ENCODE results near the gene THNSL1. TPM values are rescaled to one million over a fixed set of nuclear protein-coding genes. Genes with fewer than 3 reads are reported as not detected.

The THNSL1 gene
- total RNA-seq, 2 donors from 2014 or later, result 1.1 to 2.1 TPM

DNA sequence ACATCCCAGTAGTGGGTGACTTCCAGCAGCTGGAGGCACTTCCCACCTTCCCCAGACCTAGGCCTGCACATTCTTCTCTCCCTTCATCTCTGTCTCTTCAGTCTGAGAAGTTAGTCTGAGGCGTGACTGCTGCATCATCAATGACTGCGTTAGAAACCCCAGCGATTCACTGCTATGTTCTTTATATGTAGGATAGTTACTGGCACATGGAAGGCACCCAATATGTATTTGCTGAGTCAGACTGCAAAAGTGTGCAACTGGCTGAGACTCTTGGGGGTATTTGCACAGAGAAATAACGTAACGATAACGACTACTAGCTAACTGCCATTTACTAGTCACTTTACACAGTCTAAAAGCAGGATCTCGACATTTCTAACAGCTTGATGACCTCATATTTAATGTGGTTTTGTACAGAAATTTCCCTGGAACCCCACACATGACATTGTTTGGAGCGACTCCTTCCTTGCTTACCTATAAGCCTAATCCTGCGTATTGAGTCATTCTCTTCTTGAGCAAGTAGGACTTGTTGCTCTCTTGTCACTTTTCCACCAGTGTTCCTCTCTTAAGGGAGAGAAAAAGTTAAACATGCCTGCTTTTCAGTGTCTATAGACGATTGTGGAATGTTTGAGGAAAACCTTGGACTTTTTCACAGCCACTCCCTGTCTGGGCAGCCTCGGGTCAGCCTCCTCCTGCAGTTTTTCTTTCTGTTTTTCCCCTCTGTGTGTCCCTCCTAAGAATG, 45.5 kb downstream of the THNSL1 start:
- TF ChIP-seq, protein P1, sequence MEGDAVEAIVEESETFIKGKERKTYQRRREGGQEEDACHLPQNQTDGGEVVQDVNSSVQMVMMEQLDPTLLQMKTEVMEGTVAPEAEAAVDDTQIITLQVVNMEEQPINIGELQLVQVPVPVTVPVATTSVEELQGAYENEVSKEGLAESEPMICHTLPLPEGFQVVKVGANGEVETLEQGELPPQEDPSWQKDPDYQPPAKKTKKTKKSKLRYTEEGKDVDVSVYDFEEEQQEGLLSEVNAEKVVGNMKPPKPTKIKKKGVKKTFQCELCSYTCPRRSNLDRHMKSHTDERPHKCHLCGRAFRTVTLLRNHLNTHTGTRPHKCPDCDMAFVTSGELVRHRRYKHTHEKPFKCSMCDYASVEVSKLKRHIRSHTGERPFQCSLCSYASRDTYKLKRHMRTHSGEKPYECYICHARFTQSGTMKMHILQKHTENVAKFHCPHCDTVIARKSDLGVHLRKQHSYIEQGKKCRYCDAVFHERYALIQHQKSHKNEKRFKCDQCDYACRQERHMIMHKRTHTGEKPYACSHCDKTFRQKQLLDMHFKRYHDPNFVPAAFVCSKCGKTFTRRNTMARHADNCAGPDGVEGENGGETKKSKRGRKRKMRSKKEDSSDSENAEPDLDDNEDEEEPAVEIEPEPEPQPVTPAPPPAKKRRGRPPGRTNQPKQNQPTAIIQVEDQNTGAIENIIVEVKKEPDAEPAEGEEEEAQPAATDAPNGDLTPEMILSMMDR (IDR thresholded peaks at IDR 0.05), result no peak
- H3K27ac ChIP-seq, result peak overlapping the region; percentile 5 to 56
- no peak for DNase-seq (ENCODE audit: low spot score)

DNA sequence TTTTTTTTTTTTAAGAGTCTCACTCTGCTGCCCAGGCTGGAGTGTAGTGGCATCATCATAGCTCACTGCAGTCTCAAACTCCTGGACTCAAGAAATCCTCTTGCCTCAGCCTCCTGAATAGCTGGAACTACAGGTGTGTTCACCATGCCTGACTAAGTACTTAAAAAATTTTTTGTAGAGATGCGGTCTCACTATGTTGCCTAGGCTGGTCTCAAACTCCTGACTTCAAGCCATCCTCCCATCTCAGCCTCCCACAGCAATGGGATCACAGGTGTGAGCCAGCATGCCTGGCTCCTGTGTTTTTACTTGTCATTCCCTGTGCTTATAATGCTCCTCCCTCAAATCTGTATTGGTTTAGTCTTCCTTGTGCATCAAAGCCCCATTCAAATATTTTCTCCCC, 46.7 kb downstream of the THNSL1 start:
- DNase-seq (ENCODE audit: low spot score), result no peak

More for the DNA sequence above, 45.5 kb downstream of the THNSL1 start:
- no peaks in the 10 kb centered on the region for H3K27me3 ChIP-seq
- peaks cover 0 to 8% of the 10 kb centered on the region in 2 donors for H3K4me1 ChIP-seq
- no peaks in the 10 kb centered on the region for H3K36me3 ChIP-seq
- H3K4me3 ChIP-seq, result no peak overlapping the region
- no peaks in the 10 kb centered on the region for H3K9me3 ChIP-seq

DNA sequence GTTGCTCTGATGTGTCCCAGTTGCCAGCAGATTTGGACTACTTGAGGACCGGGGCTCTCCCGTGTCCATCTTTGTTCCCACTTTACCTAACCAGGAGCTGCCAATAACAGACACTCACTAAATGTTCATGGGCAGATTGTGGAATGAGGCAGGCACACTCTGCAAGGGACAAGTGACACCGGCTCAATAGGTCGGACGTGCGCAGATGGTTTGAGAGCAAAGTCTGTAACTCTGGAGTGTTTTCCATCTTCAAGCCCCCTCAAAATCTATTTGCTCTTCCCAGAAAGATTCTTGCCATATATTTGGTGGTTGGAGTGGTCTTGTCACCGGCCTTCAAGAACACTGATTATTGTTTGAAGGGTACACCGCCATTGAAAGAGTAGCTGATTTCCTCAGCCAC, 47.2 kb downstream of the THNSL1 start:
- H3K9me3 ChIP-seq, result no peaks in the 10 kb centered on the region
- no peaks in the 10 kb centered on the region for H3K27me3 ChIP-seq

More for the DNA sequence above, 46.7 kb downstream of the THNSL1 start:
- Histone ChIP-seq H3K4me3 (no peak overlapping the region), H3K36me3 (no peaks in the 10 kb centered on the region), H3K27ac (no peak overlapping the region), H3K9me3 (no peaks in the 10 kb centered on the region), H3K4me1 (peaks cover 0 to 8% of the 10 kb centered on the region in 2 donors), H3K27me3 (no peaks in the 10 kb centered on the region)
- TF ChIP-seq, protein P1 (IDR thresholded peaks at IDR 0.05), result no peak

DNA sequence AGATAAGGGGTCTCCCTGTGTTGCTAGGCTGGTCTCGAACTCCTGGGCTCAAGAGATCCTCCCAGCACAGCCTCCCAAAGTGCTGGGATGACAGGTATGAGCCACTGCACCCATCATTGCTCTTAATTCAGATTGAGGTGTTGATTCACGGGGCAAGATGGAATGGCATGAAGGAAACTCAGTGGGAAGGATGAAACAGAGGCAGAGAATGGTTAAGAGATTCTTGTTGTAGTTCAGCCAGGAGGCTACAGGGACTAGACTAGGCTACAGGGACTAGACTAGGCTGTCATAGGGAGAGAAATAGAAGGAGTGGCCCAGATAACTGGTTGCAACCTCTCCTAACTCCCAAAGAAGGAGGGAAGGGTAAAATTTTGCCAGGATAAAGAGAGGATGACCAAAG, 48.0 kb downstream of the THNSL1 start:
- DNase-seq (ENCODE audit: low spot score), result no peak
- TF ChIP-seq, protein P1 (IDR thresholded peaks at IDR 0.05), result no peak
- H3K27ac ChIP-seq, result no peak overlapping the region
- no peaks in the 10 kb centered on the region for H3K9me3 ChIP-seq
- no peak overlapping the region for H3K4me3 ChIP-seq
- no peaks in the 10 kb centered on the region for H3K36me3 ChIP-seq
- peaks cover 0 to 8% of the 10 kb centered on the region in 2 donors for H3K4me1 ChIP-seq
- no peaks in the 10 kb centered on the region for H3K27me3 ChIP-seq

More for the DNA sequence above, 47.2 kb downstream of the THNSL1 start:
- no peak overlapping the region for H3K4me3 ChIP-seq
- no peak for DNase-seq (ENCODE audit: low spot score)
- TF ChIP-seq, protein P1 (IDR thresholded peaks at IDR 0.05), result no peak
- H3K4me1 ChIP-seq, result peaks cover 0 to 8% of the 10 kb centered on the region in 2 donors
- H3K36me3 ChIP-seq, result no peaks in the 10 kb centered on the region
- H3K27ac ChIP-seq, result no peak overlapping the region

DNA sequence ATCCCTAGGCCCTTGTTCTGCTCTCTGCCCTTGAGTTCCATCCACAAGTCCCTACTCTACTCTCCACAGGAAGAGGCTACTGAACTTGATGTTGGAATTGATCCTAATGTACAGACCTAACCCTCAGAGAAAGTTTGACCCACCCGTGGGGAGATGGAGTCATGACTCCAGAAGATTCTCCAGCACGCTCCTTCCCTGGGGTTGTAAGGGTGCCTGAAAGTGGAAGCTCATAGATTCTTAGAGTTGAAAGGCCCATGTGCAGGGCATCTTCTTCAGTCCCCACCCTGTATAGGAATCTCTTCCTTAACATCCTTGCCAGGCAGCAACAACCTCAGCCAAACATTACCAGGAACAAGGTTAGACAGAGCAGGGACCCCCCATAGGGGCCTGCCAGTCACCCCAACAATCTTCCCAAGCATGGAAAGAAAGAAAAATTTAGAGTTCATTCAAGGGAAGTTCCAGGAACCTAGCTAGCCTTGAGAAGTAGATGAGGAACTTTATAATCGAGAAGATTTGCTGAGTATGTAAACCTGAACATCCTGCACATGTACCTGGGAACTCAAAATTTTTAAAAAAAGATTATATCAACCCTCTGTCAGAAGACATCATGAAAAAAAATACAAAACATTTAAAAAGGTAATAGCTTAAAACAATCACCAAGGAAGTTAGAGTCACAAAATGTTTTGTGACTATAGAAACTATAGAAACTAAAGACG, 49.5 kb downstream of the THNSL1 start:
- no peak overlapping the region for H3K4me3 ChIP-seq
- no peak for DNase-seq (ENCODE audit: low spot score)
- peaks cover 0 to 8% of the 10 kb centered on the region in 2 donors for H3K4me1 ChIP-seq
- no peaks in the 10 kb centered on the region for H3K27me3 ChIP-seq
- no peak overlapping the region for H3K27ac ChIP-seq
- H3K36me3 ChIP-seq, result no peaks in the 10 kb centered on the region
- TF ChIP-seq, protein P1 (IDR thresholded peaks at IDR 0.05), result no peak
- no peaks in the 10 kb centered on the region for H3K9me3 ChIP-seq

Data from right atrium auricular region (tissue), 2 donors.